Measurements from ENCODE around the gene CDH4. TPM values are rescaled to one million over a fixed set of nuclear protein-coding genes. Genes with fewer than 3 reads are reported as not detected.

CDH4 gene
- total RNA-seq, 4 donors from 2014 or later, result 0.13 to 0.38 (median 0.21) TPM; not detected in 1

GRCh38 chr20:61704661-61705060 is 452.6 kb downstream of the CDH4 start:
- intact Hi-C loops (cut with DNase I), result no loop called here
- TF ChIP-seq CTCF (IDR thresholded peaks at IDR 0.05) (no peak), POLR2A (IDR thresholded peaks at IDR 0.05) (no peak)
- 83 to 89% methylated on average over 6 of the region's 7 CpGs for WGBS, 2 donors
- no peaks in the 10 kb centered on the region for H3K9me3 ChIP-seq
- no peak for DNase-seq
- no peak overlapping the region for H3K27ac ChIP-seq
- no peak overlapping the region for H3K4me3 ChIP-seq
- H3K4me1 ChIP-seq, result no peaks in the 10 kb centered on the region
- H3K27me3 ChIP-seq, result peaks cover 0 to 4% (median 0%) of the 10 kb centered on the region in 4 donors
- no peaks in the 10 kb centered on the region for H3K36me3 ChIP-seq

- Histone ChIP-seq H3K9me3 (no peaks in the 10 kb centered on the region), H3K4me3 (no peak overlapping the region), H3K4me1 (no peaks in the 10 kb centered on the region), H3K36me3 (no peaks in the 10 kb centered on the region), H3K27ac (no peak overlapping the region), H3K27me3 (no peaks in the 10 kb centered on the region)
- DNase-seq, result no peak
- WGBS, 2 donors, result 78 to 84% methylated on average over 17 of the region's 26 CpGs
- TF ChIP-seq CTCF (IDR thresholded peaks at IDR 0.05), result no peak
- no peak for TF ChIP-seq POLR2A (IDR thresholded peaks at IDR 0.05)
- intact Hi-C loops (cut with DNase I), result no loop called here
Measured at GRCh38 chr20:61705386-61706258, 453.6 kb downstream of the CDH4 start.

- no peaks in the 10 kb centered on the region for H3K9me3 ChIP-seq
- H3K4me1 ChIP-seq, result no peaks in the 10 kb centered on the region
- no peak overlapping the region for H3K4me3 ChIP-seq
- no peaks in the 10 kb centered on the region for H3K36me3 ChIP-seq
- DNase-seq, result no peak
- TF ChIP-seq POLR2A (IDR thresholded peaks at IDR 0.05), result no peak
- TF ChIP-seq CTCF (IDR thresholded peaks at IDR 0.05), result no peak
- H3K27ac ChIP-seq, result no peak overlapping the region
- no peaks in the 10 kb centered on the region for H3K27me3 ChIP-seq
- WGBS, 2 donors, result 73 to 79% methylated on average over 13 to 21 of the region's 29 CpGs
- intact Hi-C loops (cut with DNase I), result no loop called here
Measured at GRCh38 chr20:61706259-61706961, 454.3 kb downstream of the CDH4 start.

- intact Hi-C loops (cut with DNase I), result no loop called here
- WGBS, 2 donors, result 96% methylated on average over 5 of the region's 11 CpGs; no CpG with 5 or more reads in 1 of the 2 donors
- H3K36me3 ChIP-seq, result no peaks in the 10 kb centered on the region
- H3K27me3 ChIP-seq, result no peaks in the 10 kb centered on the region
- H3K4me1 ChIP-seq, result no peaks in the 10 kb centered on the region
- no peak overlapping the region for H3K27ac ChIP-seq
- H3K4me3 ChIP-seq, result no peak overlapping the region
- no peak for TF ChIP-seq CTCF (IDR thresholded peaks at IDR 0.05)
- no peak for TF ChIP-seq POLR2A (IDR thresholded peaks at IDR 0.05)
- H3K9me3 ChIP-seq, result no peaks in the 10 kb centered on the region
- no peak for DNase-seq
Measured at GRCh38 chr20:61708891-61709290, 456.8 kb downstream of the CDH4 start.

GRCh38 chr20:61710108-61710507 is 458.0 kb downstream of the CDH4 start:
- no peaks in the 10 kb centered on the region for H3K36me3 ChIP-seq
- intact Hi-C loops (cut with DNase I), result no loop called here
- H3K4me3 ChIP-seq, result no peak overlapping the region
- H3K27me3 ChIP-seq, result no peaks in the 10 kb centered on the region
- TF ChIP-seq POLR2A (IDR thresholded peaks at IDR 0.05) (no peak), CTCF (IDR thresholded peaks at IDR 0.05) (no peak)
- H3K4me1 ChIP-seq, result no peaks in the 10 kb centered on the region
- no peak overlapping the region for H3K27ac ChIP-seq
- no peaks in the 10 kb centered on the region for H3K9me3 ChIP-seq
- no peak for DNase-seq
- WGBS, 2 donors, result 81% methylated on average over 3 of the region's 8 CpGs; no CpG with 5 or more reads in 1 of the 2 donors
